ENCODE measurements around the gene PPP6R2.
"Not testable (repeated sequence)": the region's sequence is repeated elsewhere in the genome, so short reads cannot be mapped to it uniquely, and the experiment has no call there.

The PPP6R2 gene

GRCh38 chr22:50399751-50400331 is 56.7 kb downstream of the PPP6R2 start:
- DNase-seq (ENCODE audit: low read depth): peak; percentile 5

- DNase-seq (ENCODE audit: low read depth): no peak
Measured at GRCh38 chr22:50400406-50400805, 57.3 kb downstream of the PPP6R2 start.

- no peak for DNase-seq (ENCODE audit: low read depth)
Measured at GRCh38 chr22:50400931-50401330, 57.8 kb downstream of the PPP6R2 start.

GRCh38 chr22:50401907-50402306 is 58.8 kb downstream of the PPP6R2 start:
- no peak for DNase-seq (ENCODE audit: low read depth)

- DNase-seq (ENCODE audit: low read depth): no peak
Measured at GRCh38 chr22:50403701-50404101, 60.6 kb downstream of the PPP6R2 start.

- no peak for DNase-seq (ENCODE audit: low read depth)
Measured at GRCh38 chr22:50406416-50407170, 63.5 kb downstream of the PPP6R2 start.

- no peak for DNase-seq (ENCODE audit: low read depth)
Measured at GRCh38 chr22:50408311-50408710, 65.2 kb downstream of the PPP6R2 start.

- not testable (repeated sequence) for DNase-seq (ENCODE audit: low read depth)
Measured at GRCh38 chr22:50408954-50409353, 65.8 kb downstream of the PPP6R2 start.

- DNase-seq (ENCODE audit: low read depth): no peak
Measured at GRCh38 chr22:50414476-50415248, 71.5 kb downstream of the PPP6R2 start.

GRCh38 chr22:50415426-50415825 is 72.3 kb downstream of the PPP6R2 start:
- DNase-seq (ENCODE audit: low read depth): no peak

- no peak for DNase-seq (ENCODE audit: low read depth)
Measured at GRCh38 chr22:50416996-50417395, 73.9 kb downstream of the PPP6R2 start.

GRCh38 chr22:50417411-50418210 is 74.5 kb downstream of the PPP6R2 start:
- no peak for DNase-seq (ENCODE audit: low read depth)

GRCh38 chr22:50418624-50419023 is 75.5 kb downstream of the PPP6R2 start:
- no peak for DNase-seq (ENCODE audit: low read depth)

- DNase-seq (ENCODE audit: low read depth): no peak
Measured at GRCh38 chr22:50419116-50419515, 76.0 kb downstream of the PPP6R2 start.

GRCh38 chr22:50420015-50420414 is 76.9 kb downstream of the PPP6R2 start:
- no peak for DNase-seq (ENCODE audit: low read depth)

GRCh38 chr22:50420581-50420980 is 77.5 kb downstream of the PPP6R2 start:
- DNase-seq (ENCODE audit: low read depth): no peak

- no peak for DNase-seq (ENCODE audit: low read depth)
Measured at GRCh38 chr22:50422046-50422445, 78.9 kb downstream of the PPP6R2 start.

GRCh38 chr22:50422961-50423815 is 80.1 kb downstream of the PPP6R2 start:
- no peak for DNase-seq (ENCODE audit: low read depth)

- DNase-seq (ENCODE audit: low read depth): no peak
Measured at GRCh38 chr22:50423956-50424355, 80.8 kb downstream of the PPP6R2 start.

- no peak for DNase-seq (ENCODE audit: low read depth)
Measured at GRCh38 chr22:50425179-50425916, 82.2 kb downstream of the PPP6R2 start.
